ENCODE measurements around the gene BICC1. TPM values are rescaled to one million over a fixed set of nuclear protein-coding genes. Genes with fewer than 3 reads are reported as not detected.

Gene BICC1
- total RNA-seq, 2 donors from 2014 or later, result 35.3 to 42.0 TPM

GRCh38 chr10:58661902-58662301, 149.2 kb downstream of the BICC1 start:
- DNase-seq (no peak), ATAC-seq (no peak)
- no peaks in the 10 kb centered on the region for H3K9me3 ChIP-seq
- intact Hi-C loops (cut with DNase I), result no loop called here
- H3K4me3 ChIP-seq, result no peak overlapping the region
- TF ChIP-seq POLR2A (IDR thresholded peaks at IDR 0.05), result no peak
- no peak for TF ChIP-seq CTCF (IDR thresholded peaks at IDR 0.05)
- 27 to 31% methylated on average over 2 of the region's 2 CpGs for WGBS, 2 donors
- H3K36me3 ChIP-seq (replicated peaks in 1 of 2; ENCODE audit: insufficient read depth in 1 of 2, low read depth in 2 of 2), result no peaks in the 10 kb centered on the region
- no peaks in the 10 kb centered on the region for H3K27me3 ChIP-seq
- peaks cover 16% of the 10 kb centered on the region for H3K4me1 ChIP-seq
- peak overlapping the region in 1 of 4 donors; percentile 20 for H3K27ac ChIP-seq

- intact Hi-C loops (cut with DNase I), result no loop called here
- H3K4me1 ChIP-seq, result peaks cover 16% of the 10 kb centered on the region
- WGBS, 2 donors, result 53 to 54% methylated on average over 4 of the region's 4 CpGs
- TF ChIP-seq CTCF (IDR thresholded peaks at IDR 0.05) (no peak), POLR2A (IDR thresholded peaks at IDR 0.05) (no peak)
- DNase-seq (no peak), ATAC-seq (no peak)
- no peak overlapping the region for H3K4me3 ChIP-seq
- H3K9me3 ChIP-seq, result no peaks in the 10 kb centered on the region
- H3K27me3 ChIP-seq, result no peaks in the 10 kb centered on the region
- H3K36me3 ChIP-seq (replicated peaks in 1 of 2; ENCODE audit: insufficient read depth in 1 of 2, low read depth in 2 of 2), result no peaks in the 10 kb centered on the region
- peak overlapping the region in 1 of 4 donors; percentile 20 for H3K27ac ChIP-seq
Measured at GRCh38 chr10:58662314-58662713, 149.6 kb downstream of the BICC1 start.

- TF ChIP-seq POLR2A (IDR thresholded peaks at IDR 0.05) (no peak), CTCF (IDR thresholded peaks at IDR 0.05) (no peak)
- no peaks in the 10 kb centered on the region for H3K36me3 ChIP-seq (replicated peaks in 1 of 2; ENCODE audit: insufficient read depth in 1 of 2, low read depth in 2 of 2)
- H3K9me3 ChIP-seq, result no peaks in the 10 kb centered on the region
- H3K4me3 ChIP-seq, result no peak overlapping the region
- H3K27me3 ChIP-seq, result no peaks in the 10 kb centered on the region
- intact Hi-C loops (cut with DNase I), result no loop called here
- H3K27ac ChIP-seq, result peak overlapping the region in 3 of 4 donors; percentile 43 to 65 (median 47)
- DNase-seq, result no peak
- ATAC-seq, result no peak
- peaks cover 16% of the 10 kb centered on the region for H3K4me1 ChIP-seq
- 29 to 30% methylated on average over 3 of the region's 3 CpGs for WGBS, 2 donors
Measured at GRCh38 chr10:58665361-58665760, 152.7 kb downstream of the BICC1 start.

GRCh38 chr10:58666024-58666423, 153.4 kb downstream of the BICC1 start:
- ATAC-seq, result peak; percentile 84
- TF ChIP-seq POLR2A (IDR thresholded peaks at IDR 0.05) (no peak), CTCF (IDR thresholded peaks at IDR 0.05) (no peak)
- no peaks in the 10 kb centered on the region for H3K36me3 ChIP-seq (replicated peaks in 1 of 2; ENCODE audit: insufficient read depth in 1 of 2, low read depth in 2 of 2)
- no peaks in the 10 kb centered on the region for H3K27me3 ChIP-seq
- H3K4me1 ChIP-seq, result peaks cover 16% of the 10 kb centered on the region
- peak in 3 of 4 donors; percentile 27 to 56 (median 54) for DNase-seq
- WGBS, 2 donors, result 12 to 17% methylated on average over 3 of the region's 3 CpGs
- H3K9me3 ChIP-seq, result no peaks in the 10 kb centered on the region
- peak overlapping the region in 1 of 2 donors; percentile 6 for H3K4me3 ChIP-seq
- peak overlapping the region in 3 of 4 donors; percentile 43 to 65 (median 47) for H3K27ac ChIP-seq
- intact Hi-C loops (cut with DNase I), result no loop called here

- no peak for DNase-seq
- WGBS, 2 donors, result 81 to 83% methylated on average over 3 of the region's 3 CpGs
- intact Hi-C loops (cut with DNase I), result no loop called here
- Histone ChIP-seq H3K27me3 (no peaks in the 10 kb centered on the region), H3K27ac (no peak overlapping the region), H3K4me3 (no peak overlapping the region), H3K4me1 (peaks cover 16% of the 10 kb centered on the region), H3K9me3 (no peaks in the 10 kb centered on the region), H3K36me3 (replicated peaks in 1 of 2; ENCODE audit: insufficient read depth in 1 of 2, low read depth in 2 of 2) (no peaks in the 10 kb centered on the region)
- TF ChIP-seq CTCF (IDR thresholded peaks at IDR 0.05) (no peak), POLR2A (IDR thresholded peaks at IDR 0.05) (no peak)
- ATAC-seq, result no peak
Measured at GRCh38 chr10:58667658-58668310, 155.1 kb downstream of the BICC1 start.
